Hair follicular keratinocyte (primary cell): ENCODE data around the gene MEGF9. TPM values are rescaled to one million over a fixed set of nuclear protein-coding genes. Genes with fewer than 3 reads are reported as not detected.

Experiments
- total RNA-seq: library from RNA; depleted of rRNA; stranded (reverse); fragments of >200 nt; gene quantifications from 2 replicates; pipeline ENCODE4 v1.2.3, GENCODE V29; 2015

MEGF9 gene
- 8.2 and 10.8 TPM in 2 replicates for total RNA-seq

GRCh38 chr9:120714088-120714845, at the start of gene MEGF9:
TSS of gene MEGF9 (minus strand) at chr9:120714470. CDS start at chr9:120714358, 112 bp downstream.

GRCh38 chr9:120580051-120580896, 134.0 kb downstream of the MEGF9 start, which contains the start of gene CDK5RAP2:
TSS of gene CDK5RAP2 (minus strand) at chr9:120580167. CDS start at chr9:120579978, 189 bp downstream.

Other genes with a start within 250 kb of the MEGF9 start
- 21.2 and 33.2 TPM in 2 replicates for gene CDK5RAP2, start 134.3 kb downstream of the MEGF9 start, total RNA-seq
- gene FBXW2, start 78.9 kb upstream of the MEGF9 start, total RNA-seq = 18.8 and 26.6 TPM in 2 replicates
- gene PSMD5, start 128.5 kb upstream of the MEGF9 start, total RNA-seq = 27.3 and 41.0 TPM in 2 replicates
- 24.9 and 50.8 TPM in 2 replicates for gene PHF19, start 162.7 kb upstream of the MEGF9 start, total RNA-seq
- 0.38 and 1.4 TPM in 2 replicates for gene TRAF1, start 212.3 kb upstream of the MEGF9 start, total RNA-seq